Astrocyte (in vitro differentiated cells and primary cell): Measurements from ENCODE around the gene ELF1. TPM values are rescaled to one million over a fixed set of nuclear protein-coding genes. Genes with fewer than 3 reads are reported as not detected.

Experiments used
- DNase-seq: peaks from one replicate; pipeline ENCODE4 v3.0.0-alpha.2; 2010; ENCODE audit warnings: low read depth
- FAIRE-seq: peaks from 2 replicates; lab custom pipeline; 2011; peaks lifted over from hg19 to GRCh38; lab: Jason Lieb, UNC
- H2AFZ ChIP-seq: 2 replicates; pipeline ENCODE4 v1.6.0; 2012; ENCODE audit warnings: low read depth, low read length, inconsistent platforms
- H3K27ac ChIP-seq: 2 replicates; pipeline ENCODE4 v1.5.1; 2011; ENCODE audit warnings: low read depth, low read length, inconsistent platforms
- H3K27me3 ChIP-seq: 2 replicates; pipeline ENCODE4 v1.6.0; 2011; ENCODE audit warnings: low read length, inconsistent platforms; ENCODE audit not compliant: insufficient read depth
- H3K36me3 ChIP-seq: 2 replicates; pipeline ENCODE4 v1.5.1; 2011; ENCODE audit warnings: low read length, inconsistent platforms; ENCODE audit not compliant: insufficient read depth
- H3K4me1 ChIP-seq: 2 replicates; pipeline ENCODE4 v1.5.1; 2011; ENCODE audit warnings: low read length, inconsistent platforms; ENCODE audit not compliant: insufficient read depth
- H3K4me2 ChIP-seq: 2 replicates; pipeline ENCODE4 v1.6.0; 2012; ENCODE audit warnings: low read length, inconsistent platforms
- H3K4me3 ChIP-seq: 2 replicates; pipeline ENCODE4 v1.5.1; 2011; ENCODE audit warnings: low read depth, mild to moderate bottlenecking, low read length, inconsistent platforms; ENCODE audit not compliant: insufficient read depth
- H3K79me2 ChIP-seq: 2 replicates; pipeline ENCODE4 v1.6.0; 2012; ENCODE audit warnings: mild to moderate bottlenecking, low read length, inconsistent platforms; ENCODE audit not compliant: insufficient read depth
- H3K9ac ChIP-seq: 2 replicates; pipeline ENCODE4 v1.6.0; 2012; ENCODE audit warnings: mild to moderate bottlenecking, low read length, inconsistent platforms
- H3K9me3 ChIP-seq: 2 replicates; pipeline ENCODE4 v1.5.1; 2012; ENCODE audit warnings: low read depth, mild to moderate bottlenecking, low read length, inconsistent platforms; ENCODE audit not compliant: insufficient read depth
- H4K20me1 ChIP-seq: 2 replicates; pipeline ENCODE4 v1.6.0; 2012; ENCODE audit warnings: low read length, inconsistent platforms; ENCODE audit not compliant: insufficient read depth
- H3K27ac Mint-ChIP-seq: one replicate; pipeline ENCODE4 v1.8.0; 2021; ENCODE audit warnings: mild to moderate bottlenecking, mixed read lengths; ENCODE audit not compliant: unreplicated experiment
- H3K27me3 Mint-ChIP-seq: one replicate; pipeline ENCODE4 v1.8.0; 2021; ENCODE audit warnings: low read depth, mixed read lengths; ENCODE audit not compliant: unreplicated experiment
- H3K36me3 Mint-ChIP-seq: one replicate; pipeline ENCODE4 v1.8.0; 2021; ENCODE audit warnings: low read depth, mixed read lengths; ENCODE audit not compliant: unreplicated experiment
- H3K4me1 Mint-ChIP-seq: one replicate; pipeline ENCODE4 v1.8.0; 2021; ENCODE audit warnings: low read depth, mixed read lengths; ENCODE audit not compliant: unreplicated experiment
- H3K4me3 Mint-ChIP-seq: one replicate; pipeline ENCODE4 v1.8.0; 2021; ENCODE audit warnings: mild to moderate bottlenecking, moderate library complexity, mixed read lengths; ENCODE audit not compliant: unreplicated experiment
- H3K9me3 Mint-ChIP-seq: one replicate; pipeline ENCODE4 v1.8.0; 2021; ENCODE audit warnings: mild to moderate bottlenecking, mixed read lengths; ENCODE audit not compliant: unreplicated experiment
- CTCF ChIP-seq: IDR thresholded peaks from 2 replicates; pipeline ENCODE4 v1.5.1; 2011; ENCODE audit warnings: low read depth, mild to moderate bottlenecking, inconsistent platforms, low read length, moderate library complexity; ENCODE audit not compliant: insufficient read depth
- EZH2 ChIP-seq: IDR thresholded peaks from 2 replicates; pipeline ENCODE4 v1.6.1; 2012; ENCODE audit warnings: mild to moderate bottlenecking, low read length, inconsistent platforms; ENCODE audit not compliant: insufficient read depth
- total RNA-seq: library from RNA; stranded (reverse); gene quantifications from 2 replicates; pipeline ENCODE4 v1.2.1, GENCODE V29; 2021

The ELF1 gene
- total RNA-seq, 1 donor from 2014 or later: 75.1 TPM

- Histone ChIP-seq H3K79me2 (peaks cover 37% of the 10 kb centered on the region), H3K9ac (no peak overlapping the region), H3K27ac (no peak overlapping the region), H3K9me3 (no peaks in the 10 kb centered on the region), H3K4me1 (peaks cover 5% of the 10 kb centered on the region), H3K4me3 (no peak overlapping the region), H3K27me3 (no peaks in the 10 kb centered on the region), H4K20me1 (peaks cover 24% of the 10 kb centered on the region), H2AFZ (no peak overlapping the region), H3K36me3 (no peaks in the 10 kb centered on the region), H3K4me2 (no peak overlapping the region)
- no peak for TF ChIP-seq CTCF
- no peak for TF ChIP-seq EZH2
- DNase-seq (no peak), FAIRE-seq (no peak)
- H3K4me3 Mint-ChIP-seq: no peak overlapping the region
- peak overlapping the region; percentile 11 for H3K27ac Mint-ChIP-seq
- H3K4me1 Mint-ChIP-seq: peaks cover 21% of the 10 kb centered on the region
- no peaks in the 10 kb centered on the region for H3K9me3 Mint-ChIP-seq
- H3K27me3 Mint-ChIP-seq: no peaks in the 10 kb centered on the region
- no peaks in the 10 kb centered on the region for H3K36me3 Mint-ChIP-seq
These were observed 647 bp upstream of the ELF1 start for GRCh38 chr13:41019578-41020347.

GRCh38 chr13:41018602-41018948, 541 bp downstream of the ELF1 start:
- DNase-seq: no peak
- no peaks in the 10 kb centered on the region for H3K27me3 ChIP-seq
- TF ChIP-seq CTCF (no peak), EZH2 (no peak)
- H3K27ac Mint-ChIP-seq: peak overlapping the region; percentile 83
- no peak overlapping the region for H3K4me3 ChIP-seq
- no peaks in the 10 kb centered on the region for H3K36me3 ChIP-seq
- H4K20me1 ChIP-seq: peaks cover 20% of the 10 kb centered on the region
- H3K9me3 Mint-ChIP-seq: no peaks in the 10 kb centered on the region
- H3K4me3 Mint-ChIP-seq: peak overlapping the region; percentile 82
- H3K9me3 ChIP-seq: no peaks in the 10 kb centered on the region
- H3K79me2 ChIP-seq: peaks cover 38% of the 10 kb centered on the region
- H2AFZ ChIP-seq: peak overlapping the region; percentile 61
- peaks cover 5% of the 10 kb centered on the region for H3K4me1 ChIP-seq
- H3K9ac ChIP-seq: no peak overlapping the region
- H3K36me3 Mint-ChIP-seq: no peaks in the 10 kb centered on the region
- H3K27me3 Mint-ChIP-seq: no peaks in the 10 kb centered on the region
- H3K4me2 ChIP-seq: peak overlapping the region; percentile 66
- peaks cover 20% of the 10 kb centered on the region for H3K4me1 Mint-ChIP-seq
- no peak for FAIRE-seq
- peak overlapping the region; percentile 16 for H3K27ac ChIP-seq
